GF-D8 (cell line): ENCODE measurements around the gene GGT6.

Experiments
- DNase-seq: peaks from one replicate; lab custom pipeline; 2025; lab: John Stamatoyannopoulos, UW

The GGT6 gene

GRCh38 chr17:4551141-4551540 is 9.2 kb downstream of the GGT6 start:
- DNase-seq = no peak

DNA sequence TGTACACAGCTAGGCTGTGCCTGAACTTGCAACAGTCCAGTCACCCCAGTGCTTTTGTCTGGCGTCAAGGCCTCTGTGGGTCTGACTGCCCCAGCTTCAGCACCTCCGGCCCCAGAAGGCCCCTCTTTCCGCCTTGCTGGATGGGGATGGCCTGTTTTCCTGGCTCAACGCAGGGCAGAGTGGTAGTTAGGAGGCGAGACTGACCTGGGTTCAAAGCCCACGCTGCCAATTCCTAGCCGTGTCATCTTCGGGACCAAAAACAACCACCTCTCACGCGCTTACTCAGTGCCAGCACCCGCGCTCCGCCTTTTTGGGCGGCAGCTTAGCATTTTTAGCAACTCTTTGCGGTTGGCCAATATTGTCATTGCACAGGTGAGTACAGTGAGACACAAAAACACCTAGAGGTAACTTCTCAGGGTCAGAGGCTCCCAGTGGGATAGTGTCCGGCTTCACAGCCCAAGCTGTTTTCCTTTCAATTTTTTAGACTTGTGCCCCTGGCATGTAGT is 9.8 kb downstream of the GGT6 start:
- no peak for DNase-seq

DNA sequence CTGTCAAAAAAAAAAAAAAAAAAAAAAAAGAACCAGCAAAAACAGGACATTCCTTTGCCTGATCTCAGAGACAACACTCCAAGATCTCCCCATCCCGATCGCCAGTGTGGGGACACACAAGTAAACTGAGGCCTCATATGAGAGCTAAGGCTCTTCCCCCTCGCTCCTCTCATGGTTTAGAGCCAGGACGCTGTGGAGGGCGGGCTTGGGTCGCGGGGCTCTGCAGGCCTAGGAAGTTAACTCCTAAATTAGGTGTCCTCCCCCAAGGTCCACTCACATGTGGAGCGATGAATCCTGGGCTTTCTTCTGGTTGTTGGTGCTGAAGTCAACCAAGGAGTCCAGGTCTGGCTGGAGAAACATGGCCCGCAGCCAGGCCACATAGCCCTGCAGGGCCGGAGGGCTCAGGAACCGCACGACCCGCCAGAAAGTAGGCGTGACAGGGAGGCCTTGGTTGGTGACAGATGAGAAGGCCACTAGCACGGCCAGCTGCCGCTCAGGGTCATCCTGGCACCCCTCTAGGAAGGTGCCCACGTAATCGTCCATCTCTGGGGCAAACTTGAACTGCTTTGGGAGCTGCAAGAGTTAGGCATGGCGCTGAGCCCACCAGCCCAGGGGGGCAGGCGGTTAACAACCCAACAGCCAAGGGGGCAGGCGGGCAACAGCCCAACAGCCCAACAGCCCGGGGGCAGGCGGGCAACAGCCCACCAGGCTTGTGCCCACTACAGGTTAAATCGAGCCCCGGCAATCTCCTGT is 10.4 kb downstream of the GGT6 start:
- DNase-seq = no peak

- no peak for DNase-seq
These were observed 11.5 kb downstream of the GGT6 start for GRCh38 chr17:4548721-4549531.

GRCh38 chr17:4548061-4548461 is 12.3 kb downstream of the GGT6 start:
- DNase-seq = no peak

- no peak for DNase-seq
These were observed 13.1 kb downstream of the GGT6 start for GRCh38 chr17:4547118-4547906.

DNA sequence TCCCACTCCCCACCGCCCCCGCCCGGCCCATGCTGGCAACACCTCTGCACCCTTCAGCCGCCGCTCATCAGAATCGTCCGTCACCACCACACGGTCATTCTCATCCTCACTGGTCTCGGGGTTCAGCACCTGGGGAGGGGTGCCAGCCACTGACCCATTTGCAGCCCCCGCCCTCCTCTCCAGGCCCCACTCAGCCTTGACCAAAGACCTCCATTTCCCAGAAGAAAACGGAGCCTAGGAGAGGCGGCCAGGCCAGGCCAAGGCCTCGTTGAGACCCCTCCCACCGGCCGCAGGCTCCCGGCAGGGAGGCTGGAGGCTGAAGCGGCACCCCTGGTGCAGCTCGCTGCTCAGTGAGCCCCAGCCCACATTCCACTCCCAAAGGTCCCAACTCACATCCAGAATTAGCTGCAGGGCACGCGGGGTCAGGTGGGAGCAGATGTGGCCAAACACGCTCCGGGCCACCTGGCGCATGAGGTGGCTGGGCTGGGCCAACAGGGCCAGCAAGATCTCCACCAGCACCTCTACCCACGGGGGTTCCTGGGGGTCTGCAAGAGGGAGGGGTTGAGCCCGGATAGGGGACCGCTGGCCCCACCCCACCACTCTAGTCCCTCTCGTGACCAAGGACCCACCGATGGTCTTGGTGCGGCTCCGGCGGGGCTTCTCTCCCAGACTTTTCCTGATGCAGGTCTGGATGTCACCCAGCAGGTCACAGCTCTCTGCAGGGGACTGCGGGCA is 15.0 kb downstream of the GGT6 start:
- DNase-seq = no peak

GRCh38 chr17:4544951-4545216 is 15.5 kb downstream of the GGT6 start:
- DNase-seq = no peak

GRCh38 chr17:4544135-4544950 is 16.0 kb downstream of the GGT6 start:
- DNase-seq = no peak

DNA sequence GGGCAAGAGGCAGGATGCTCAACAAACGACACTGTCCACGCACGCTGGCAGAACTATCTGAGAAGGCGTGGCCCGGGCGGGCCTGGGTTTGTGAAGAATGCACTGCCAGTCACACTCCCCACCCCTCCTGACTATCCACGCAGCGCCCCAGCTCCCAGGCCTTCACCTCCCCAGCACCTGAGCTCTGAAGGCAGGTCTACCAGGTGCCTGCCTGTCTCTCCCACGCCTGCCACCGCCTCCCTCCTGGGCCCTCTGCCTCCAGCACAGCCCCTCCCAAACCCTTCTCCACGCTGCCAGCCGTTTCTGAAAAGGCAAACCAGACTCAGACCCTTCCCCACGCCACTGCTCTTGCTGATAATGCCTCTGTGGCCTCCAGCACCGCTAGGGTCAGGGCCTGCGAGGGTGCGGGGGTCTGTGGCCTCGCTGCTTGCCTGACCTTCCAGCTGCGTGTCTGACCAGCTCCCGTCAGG is 16.8 kb downstream of the GGT6 start:
- DNase-seq = no peak

DNA sequence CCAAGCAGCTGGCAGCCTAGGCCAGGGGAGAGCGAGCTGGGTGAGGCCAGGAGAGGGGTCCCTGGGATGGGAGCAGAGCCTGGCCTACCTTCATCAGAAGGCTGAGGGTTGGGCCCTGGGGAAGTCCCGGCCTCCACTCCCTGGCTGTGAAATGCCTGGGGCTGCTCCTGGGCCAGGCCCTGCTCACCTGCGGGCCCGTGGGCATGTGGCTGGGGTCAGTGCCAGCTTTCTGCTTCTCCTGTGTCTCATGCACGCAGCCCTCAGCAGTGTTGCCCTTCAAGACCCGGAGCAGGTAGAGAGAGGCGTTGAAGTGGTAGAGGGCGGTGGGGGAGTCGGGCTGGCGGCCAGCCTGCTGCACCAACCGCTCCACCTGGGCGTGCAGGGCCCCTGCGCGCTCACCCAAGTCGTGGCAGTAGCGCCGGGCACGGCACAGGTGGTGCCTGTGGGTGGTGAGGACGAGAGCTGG is 17.6 kb downstream of the GGT6 start:
- DNase-seq = no peak

DNA sequence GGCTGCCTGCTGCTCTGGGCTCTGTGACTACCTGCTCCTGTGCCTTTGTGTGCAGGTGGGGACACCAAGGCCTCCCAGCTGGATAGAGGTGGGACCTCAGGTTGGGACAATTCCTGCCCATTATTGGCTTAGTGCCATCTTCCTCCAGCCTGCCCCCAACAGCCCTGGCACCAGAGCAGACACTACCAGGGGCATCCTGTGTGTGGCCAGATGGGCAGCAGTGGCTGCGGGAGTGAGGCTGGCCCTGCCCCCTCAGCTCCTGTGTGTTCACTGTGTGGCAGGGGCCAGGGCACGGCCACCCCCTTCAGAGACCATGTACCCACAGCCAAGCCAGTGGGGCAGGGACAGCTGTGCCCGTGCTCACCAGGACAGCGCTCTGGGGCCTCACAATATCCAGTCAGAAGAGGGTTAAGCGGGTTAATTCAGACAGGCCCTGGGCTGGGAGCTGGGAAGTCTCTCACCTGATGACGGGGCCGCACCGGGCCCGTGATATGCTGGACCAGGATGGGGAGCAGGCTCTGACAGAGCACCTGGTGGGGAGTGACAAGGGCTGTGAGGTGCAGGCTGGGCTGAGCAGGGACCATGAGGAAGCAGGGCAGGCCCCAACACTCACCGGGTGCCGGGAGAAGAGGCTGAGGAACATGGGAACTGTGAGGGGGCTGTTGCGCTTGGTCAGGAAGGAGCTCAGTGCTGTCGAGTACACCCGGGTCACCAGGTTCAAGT is 18.2 kb downstream of the GGT6 start:
- no peak for DNase-seq

DNA sequence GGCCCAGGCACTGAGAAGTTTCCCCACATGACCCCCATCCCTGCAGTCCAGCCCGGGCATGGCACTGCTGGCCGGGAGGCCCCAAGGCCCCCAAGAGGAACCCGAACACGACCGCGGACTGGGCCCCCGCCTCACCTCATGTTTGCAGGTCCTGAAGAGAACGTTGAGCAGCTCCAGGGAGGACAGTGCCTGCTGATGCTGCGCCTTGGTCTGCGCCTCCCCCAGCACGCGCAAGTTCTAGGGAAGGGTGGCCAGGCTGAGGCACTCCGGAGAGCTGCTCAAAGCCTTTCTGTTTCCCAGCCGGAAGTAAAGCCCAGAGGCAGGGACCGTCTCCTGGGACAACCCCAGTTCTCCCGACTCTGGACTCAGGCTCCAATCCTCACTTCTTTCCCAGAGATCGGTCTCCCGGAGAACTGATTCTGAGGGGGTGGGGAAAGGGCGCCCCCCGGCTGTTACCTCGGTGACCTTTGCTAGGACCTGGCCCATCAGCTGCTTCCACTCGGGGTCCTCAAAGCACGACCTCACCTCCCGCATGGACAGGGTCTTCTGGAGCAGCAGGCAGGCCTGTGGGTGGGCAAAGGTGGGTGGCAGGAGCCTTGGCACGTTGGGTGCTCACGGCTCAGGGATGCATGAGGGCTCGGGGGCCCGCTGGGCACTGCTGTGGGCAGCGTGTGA is 18.9 kb downstream of the GGT6 start:
- DNase-seq = no peak

DNA sequence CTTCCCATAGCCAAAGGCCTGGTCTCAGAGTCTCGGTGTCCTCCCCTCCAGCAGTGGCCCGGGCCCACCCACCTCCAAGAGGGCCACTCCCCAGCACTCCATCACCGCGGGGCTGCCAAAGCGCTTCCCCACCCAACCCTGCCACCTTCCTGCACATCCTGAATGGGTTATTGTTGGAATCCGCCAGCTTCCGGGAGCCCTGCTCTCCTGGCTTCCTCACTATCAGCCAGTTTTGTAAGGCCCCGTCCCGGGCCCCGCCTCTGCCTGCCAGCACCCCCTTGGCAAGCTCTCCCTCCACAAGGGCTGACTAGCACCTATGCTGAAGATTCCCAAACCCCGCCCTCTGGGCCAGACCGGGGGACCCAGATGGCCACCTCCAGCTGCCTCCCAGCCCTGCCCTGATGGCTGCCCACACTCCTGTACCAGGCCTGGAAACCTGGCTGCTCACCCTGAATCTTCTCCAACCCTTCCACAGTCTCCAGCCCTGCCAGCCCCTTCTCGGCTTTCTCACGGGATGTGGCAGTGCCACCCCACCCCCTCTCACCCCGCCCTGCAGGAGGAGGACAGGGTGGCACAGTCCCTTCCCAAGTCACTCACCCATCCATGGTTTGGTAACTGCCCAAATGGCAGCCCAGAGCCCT is 19.6 kb downstream of the GGT6 start:
- no peak for DNase-seq

- no peak for DNase-seq
These were observed 20.1 kb downstream of the GGT6 start for GRCh38 chr17:4540224-4540651.

DNA sequence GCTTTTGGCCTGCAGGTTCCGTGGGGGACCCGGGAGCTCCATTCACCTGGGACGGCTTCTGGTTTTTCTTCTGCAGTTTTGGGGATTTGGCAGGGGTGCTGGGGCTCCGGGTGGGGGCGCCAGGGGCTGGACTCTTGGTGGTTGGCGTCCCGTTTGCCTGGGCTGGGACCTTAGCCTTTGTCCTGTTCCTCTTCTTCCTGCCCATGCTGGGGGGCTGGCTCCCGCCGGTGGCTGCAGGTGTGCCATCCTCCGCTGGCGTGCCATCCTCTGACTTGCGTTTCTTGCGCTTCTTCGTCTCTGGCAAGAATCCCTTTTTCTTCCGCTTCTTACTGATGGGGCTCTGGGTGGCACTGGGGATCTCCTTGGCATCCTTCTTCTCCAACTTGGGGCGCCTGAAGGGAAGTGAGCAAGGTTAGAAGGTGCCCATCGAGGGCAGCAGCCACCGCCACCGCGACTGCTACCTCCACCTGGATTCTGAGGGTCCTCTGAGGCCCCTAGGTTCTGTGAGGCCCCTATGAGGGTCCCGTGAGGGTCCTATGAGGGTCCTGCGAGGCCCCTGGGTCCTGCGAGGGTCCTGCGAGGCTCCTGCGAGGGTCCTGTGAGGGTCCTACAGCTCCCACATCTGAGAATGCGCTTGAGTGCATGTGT is 20.7 kb downstream of the GGT6 start:
- DNase-seq = no peak

DNA sequence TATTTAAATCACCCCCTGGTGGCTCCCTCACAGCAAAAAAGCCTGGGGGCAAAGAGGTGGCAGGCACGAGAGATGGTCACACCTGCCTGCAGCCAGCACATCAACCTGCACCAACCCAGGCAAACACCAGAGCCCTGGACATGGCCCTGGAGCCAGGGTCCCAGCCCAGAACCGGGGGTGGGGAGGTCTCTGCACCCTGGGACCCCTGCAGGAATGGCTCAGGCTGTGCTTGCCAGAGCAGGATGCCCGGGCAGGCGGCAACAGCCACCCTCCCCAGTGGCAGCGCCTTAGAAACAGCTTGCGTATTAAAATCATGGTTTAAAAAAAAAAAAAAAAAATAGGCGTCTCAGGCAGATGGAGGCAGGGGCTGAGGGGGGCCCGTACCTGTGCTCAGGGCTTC is 21.4 kb downstream of the GGT6 start:
- no peak for DNase-seq

GRCh38 chr17:4538236-4539002 is 22.0 kb downstream of the GGT6 start:
- DNase-seq = no peak
